MCF 10A (cell line): ENCODE data around the gene TEX19. TPM values are rescaled to one million over a fixed set of nuclear protein-coding genes. Genes with fewer than 3 reads are reported as not detected.
A peak's percentile ranks its signal among the peaks of the same experiment; 100 is the strongest.

Experiments used
- BruUV-seq: library from RNA; stranded (reverse); fragments of 400-500 nt; replicated peaks from 2 replicates; lab custom pipeline; 2021; lab: Mats Ljungman, UMichigan
- CTCF ChIA-PET: fragments of 300-600 bp; sonication (Branson Sonifier 250); formaldehyde crosslinking; extraction: SDS; loops from one replicate; lab custom pipeline; 2021; ENCODE audit warnings: antibody characterized with exemption, inconsistent platforms; lab: Yijun Ruan, JAX
- POLR2A ChIA-PET: fragments of 300-600, 350-650 bp; sonication (Branson Sonifier 250); formaldehyde crosslinking; extraction: SDS; loops from one replicate; lab custom pipeline; 2020; ENCODE audit warnings: antibody characterized with exemption, inconsistent platforms; lab: Yijun Ruan, JAX
- DNase-seq: peaks from one replicate; pipeline ENCODE4 v3.0.0-alpha.2; 2018; ENCODE audit not compliant: unreplicated experiment
- H3K27ac Mint-ChIP-seq: one replicate; pipeline ENCODE4 v1.8.0; 2022; ENCODE audit warnings: mild to moderate bottlenecking, low read depth, mixed read lengths; ENCODE audit not compliant: unreplicated experiment
- H3K27me3 Mint-ChIP-seq: one replicate; pipeline ENCODE4 v1.8.0; 2022; ENCODE audit warnings: mixed read lengths; ENCODE audit not compliant: insufficient read depth, unreplicated experiment
- H3K36me3 Mint-ChIP-seq: one replicate; pipeline ENCODE4 v1.8.0; 2022; ENCODE audit warnings: mild to moderate bottlenecking, moderate library complexity, mixed read lengths; ENCODE audit not compliant: insufficient read depth, unreplicated experiment
- H3K4me1 Mint-ChIP-seq: one replicate; pipeline ENCODE4 v1.8.0; 2022; ENCODE audit warnings: mixed read lengths; ENCODE audit not compliant: insufficient read depth, unreplicated experiment
- H3K4me3 Mint-ChIP-seq: one replicate; pipeline ENCODE4 v1.8.0; 2022; ENCODE audit warnings: mild to moderate bottlenecking, moderate library complexity, mixed read lengths; ENCODE audit not compliant: unreplicated experiment
- H3K9me3 Mint-ChIP-seq: one replicate; pipeline ENCODE4 v1.8.0; 2022; ENCODE audit warnings: mixed read lengths; ENCODE audit not compliant: unreplicated experiment
- CTCF ChIP-seq: fragments of 200-600 bp; IDR thresholded peaks from one replicate; pipeline ENCODE4 v1.8.0; 2022; ENCODE audit warnings: antibody characterized with exemption, mild to moderate bottlenecking; ENCODE audit not compliant: unreplicated experiment
- intact Hi-C: fragments of 100-400 bp; cut with micrococcal nuclease; formaldehyde crosslinking; loops from 2 replicates; pipeline ENCODE4 v1.14.1; 2022
- total RNA-seq: library from RNA; stranded (reverse); gene quantifications from 2 replicates; pipeline ENCODE4 v1.2.3, GENCODE V29; 2022

The TEX19 gene
- total RNA-seq, 1 experiment from 2014 or later, result not detected

- H3K4me3 Mint-ChIP-seq, result peak overlapping the region; percentile 63
- POLR2A ChIA-PET, result interaction anchor here (1.2 to 2.2 kb wide), 5 partner anchors 43 to 252 kb away, joined by 4 to 20 read pairs (median 6); no protein-coding TSS in a partner anchor
- H3K27ac Mint-ChIP-seq, result peak overlapping the region; percentile 93
- BruUV-seq, result no TSS peak
- H3K36me3 Mint-ChIP-seq, result peaks cover 6% of the 10 kb centered on the region
- CTCF ChIA-PET, result interaction anchor here (3.0 kb wide), 1 partner anchor 12 kb away, joined by 14 read pairs; no protein-coding TSS in a partner anchor
- intact Hi-C loops, result loop anchor here (2.0 kb wide), 1 partner anchor 253 kb away; no protein-coding TSS in a partner anchor
- H3K27me3 Mint-ChIP-seq, result no peaks in the 10 kb centered on the region
- DNase-seq, result no peak
- H3K9me3 Mint-ChIP-seq, result no peaks in the 10 kb centered on the region
- H3K4me1 Mint-ChIP-seq, result peaks cover 20% of the 10 kb centered on the region
- TF ChIP-seq CTCF, result no peak
Measured at GRCh38 chr17:82339634-82340580, 19.1 kb upstream of the TEX19 start.

GRCh38 chr17:82342361-82343079 lies 16.5 kb upstream of the TEX19 start:
- H3K9me3 Mint-ChIP-seq, result no peaks in the 10 kb centered on the region
- no peaks in the 10 kb centered on the region for H3K36me3 Mint-ChIP-seq
- no peak for DNase-seq
- no peak overlapping the region for H3K4me3 Mint-ChIP-seq
- H3K4me1 Mint-ChIP-seq, result peaks cover 13% of the 10 kb centered on the region
- TF ChIP-seq CTCF, result no peak
- POLR2A ChIA-PET, result interaction anchor here (0.7 to 1.1 kb wide), 4 partner anchors 10 to 151 kb away, joined by 3 to 6 read pairs (median 3); no protein-coding TSS in a partner anchor
- no TSS peak for BruUV-seq
- CTCF ChIA-PET, result no interaction called here
- H3K27ac Mint-ChIP-seq, result no peak overlapping the region
- no peaks in the 10 kb centered on the region for H3K27me3 Mint-ChIP-seq
- intact Hi-C loops, result no loop called here

GRCh38 chr17:82343560-82343959 lies 15.5 kb upstream of the TEX19 start:
- Mint-ChIP-seq H3K4me1 (peaks cover 12% of the 10 kb centered on the region), H3K27me3 (peaks cover 5% of the 10 kb centered on the region), H3K36me3 (no peaks in the 10 kb centered on the region), H3K4me3 (no peak overlapping the region), H3K27ac (no peak overlapping the region), H3K9me3 (no peaks in the 10 kb centered on the region)
- TF ChIP-seq CTCF, result no peak
- no peak for DNase-seq
- ChIA-PET POLR2A (interaction anchor here (0.6 to 1.2 kb wide), 6 partner anchors 11 to 467 kb away, joined by 3 to 4 read pairs (median 3); no protein-coding TSS in a partner anchor), CTCF (interaction anchor here (0.6 kb wide), 1 partner anchor 124 kb away, joined by 4 read pairs; no protein-coding TSS in a partner anchor)
- BruUV-seq, result no TSS peak
- intact Hi-C loops, result no loop called here
